K562 (cell line): ENCODE results near the gene RBM46. TPM values are rescaled to one million over a fixed set of nuclear protein-coding genes. Genes with fewer than 3 reads are reported as not detected.

Experiments used
- MAFG ChIP-seq: fragments of 450-650 bp; conservative IDR thresholded peaks from 2 replicates; pipeline ENCODE4 v1.6.1; 2016; ENCODE audit warnings: missing genetic modification characterization, missing compliant biosample characterization
- NFE2 ChIP-seq: IDR thresholded peaks from 2 replicates; pipeline ENCODE4 v1.6.1; 2014; ENCODE audit warnings: antibody characterized with exemption, low read depth
- ZNF407 ChIP-seq: fragments of 450-650 bp; IDR thresholded peaks from 2 replicates; pipeline ENCODE4 v1.6.1; 2016; ENCODE audit warnings: low read depth
- ZNF609 ChIP-seq: sonication (generic); formaldehyde crosslinking; IDR thresholded peaks from 2 replicates; pipeline ENCODE4 v1.8.1; 2023; ENCODE audit warnings: missing genetic modification reagents, mild to moderate bottlenecking, borderline replicate concordance
- polyA plus RNA-seq, 8 experiments: library from polyadenylated mRNA; depleted of rRNA in 4 of 8; stranded (reverse) in 5 of 8; unstranded in 3 of 8; fragments of >200 nt; fragmentation: Nextera tagmentation in 2 of 8; fragmentation: Illumina TruSeq in 1 of 8; extraction: Ambion mirVana in 2 of 8; extraction: Trizol in 1 of 8; gene quantifications; 2 replicates each; pipeline versions ENCODE4 v1.2.1 to v1.2.3, GENCODE V29; 2011 to 2014; ENCODE audit warnings: inconsistent platforms in 1 of 8, missing spikeins in 1 of 8
- total RNA-seq, 7 experiments: library from RNA; depleted of rRNA in 6 of 7; stranded (reverse); fragments of >200 nt in 6 of 7; fragmentation: Illumina TruSeq in 2 of 7; extraction: Trizol in 2 of 7; gene quantifications; 2 replicates each; pipeline versions ENCODE4 v1.2.1 to v1.2.3, GENCODE V29; 2011 to 2021; ENCODE audit warnings: low replicate concordance in 1 of 7

The RBM46 gene
- total and polyA plus RNA-seq, 9 of the 15 experiments (the other 6 are each of a cell fraction or from before 2014, with no cell fraction given), result 0.04 TPM; not detected in 8

- TF ChIP-seq ZNF407, result no peak
- TF ChIP-seq ZNF609 (CRISPR knock-in tag), result no peak
- TF ChIP-seq NFE2, result peak; percentile 48
- TF ChIP-seq MAFG, result peak; percentile 73
- TF ChIP-seq, all 486 proteins: peak for 7
These were observed 41.7 kb downstream of the RBM46 start (continued) for GRCh38 chr4:154822775-154823174.
